Measurements from ENCODE around the gene PAGR1. TPM values are rescaled to one million over a fixed set of nuclear protein-coding genes. Genes with fewer than 3 reads are reported as not detected.

PAGR1 gene
- total and polyA plus RNA-seq, 10 of the 15 experiments (the other 5 are each of a cell fraction or from before 2014, with no cell fraction given), result 1.1 to 57.7 (median 23.4) TPM

DNA sequence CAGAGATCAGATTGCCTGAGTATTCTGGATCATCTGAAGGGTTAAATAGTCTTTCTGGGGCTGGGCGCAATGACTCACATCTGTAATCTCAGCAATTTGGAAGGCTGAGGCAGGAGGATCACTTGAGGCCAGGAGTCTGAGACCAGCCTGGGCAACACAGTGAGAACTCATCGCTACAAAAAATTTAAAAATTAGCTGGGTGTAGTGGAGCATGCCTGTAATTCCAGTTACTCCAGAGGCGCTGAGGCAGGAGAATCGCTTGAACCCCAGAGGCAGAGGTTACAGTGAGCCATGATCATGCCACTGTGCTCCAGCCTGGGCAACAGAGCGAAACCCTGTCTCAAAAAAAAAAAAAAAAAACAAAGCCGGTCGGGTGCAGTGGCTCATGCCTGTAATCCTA, 20.0 kb downstream of the PAGR1 start:
- ChIA-PET CTCF (interaction anchor here (0.7 to 0.9 kb wide), 2 partner anchors 13 to 16 kb away, joined by 4 read pairs; no protein-coding TSS in a partner anchor), POLR2A (interaction anchor here (0.7 kb wide), 2 partner anchors 144 to 185 kb away, joined by 3 to 4 read pairs; no protein-coding TSS in a partner anchor), SMC1A (ENCODE audit: uncharacterized antibody, unreplicated experiment) (no interaction called here), RAD21 (ENCODE audit: unreplicated experiment) (no interaction called here)
- no peaks in the 10 kb centered on the region for H3K27me3 ChIP-seq (replicated peaks in 1 of 2; ENCODE audit: control insufficient read depth in 2 of 2, insufficient read depth in 2 of 2, low read length in 1 of 2)
- WGBS (ENCODE audit: insufficient coverage, insufficient replicate concordance, low lambda C conversion rate, missing lambda C conversion rate), result 99% methylated on average over 6 of the region's 7 CpGs
- no peaks in the 10 kb centered on the region for H3K4me1 ChIP-seq (ENCODE audit: control insufficient read depth, insufficient read depth, low read length)
- no peak overlapping the region for H3K4me2 ChIP-seq (ENCODE audit: control insufficient read depth, insufficient read depth)
- intact Hi-C loops (cut with micrococcal nuclease; ENCODE audit: unreplicated experiment) (no loop called here), in situ Hi-C loops (cut with MboI) (no loop called here)
- H2AFZ ChIP-seq (ENCODE audit: control insufficient read depth, low read depth, low read length), result no peak overlapping the region
- peaks cover 13 to 15% of the 10 kb centered on the region in 2 experiments; a peak in 3 of 4 replicates for H3K36me3 ChIP-seq (ENCODE audit: control insufficient read depth in 2 of 2, insufficient read depth in 2 of 2, low read length in 1 of 2)
- TF ChIP-seq IKZF1 (conservative IDR thresholded peaks at IDR 0.05), result no peak
- H4K20me1 ChIP-seq (ENCODE audit: control insufficient read depth, insufficient read depth), result no peaks in the 10 kb centered on the region
- H3K79me2 ChIP-seq (ENCODE audit: control insufficient read depth, insufficient read depth, low read length), result no peaks in the 10 kb centered on the region
- H3K27ac ChIP-seq (ENCODE audit: control insufficient read depth, insufficient read depth), result no peak overlapping the region
- no peaks in the 10 kb centered on the region for H3K9me3 ChIP-seq (replicated peaks; ENCODE audit: control insufficient read depth, insufficient read depth, low read length)
- FAIRE-seq, result no peak
- no peak overlapping the region for H3K4me3 ChIP-seq
- no TSS peak for BruUV-seq (replicated peaks)
- no peak for DNase-seq (ENCODE audit: low read depth, low spot score)
- H3K9ac ChIP-seq (ENCODE audit: control insufficient read depth, insufficient read depth, low read length), result no peak overlapping the region
- no peak for ATAC-seq

DNA sequence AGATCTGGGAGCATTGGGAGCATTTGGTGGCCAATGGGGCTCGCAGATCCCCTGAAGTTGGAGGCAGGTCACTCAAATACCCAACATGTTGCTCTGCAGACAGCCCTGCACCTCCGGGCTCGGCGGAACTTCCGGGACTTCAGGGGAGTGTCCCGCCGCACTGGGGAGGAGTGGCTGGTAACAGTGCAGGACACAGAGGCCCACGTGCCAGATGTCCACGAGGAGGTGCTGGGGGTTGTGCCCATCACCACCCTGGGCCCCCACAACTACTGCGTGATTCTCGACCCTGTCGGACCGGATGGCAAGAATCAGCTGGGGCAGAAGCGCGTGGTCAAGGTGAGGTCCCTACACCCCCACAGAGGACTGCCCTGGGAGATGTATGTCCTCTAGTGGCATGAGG, 20.7 kb downstream of the PAGR1 start:
- Histone ChIP-seq H3K27ac (ENCODE audit: control insufficient read depth, insufficient read depth) (no peak overlapping the region), H3K9ac (ENCODE audit: control insufficient read depth, insufficient read depth, low read length) (no peak overlapping the region), H3K79me2 (ENCODE audit: control insufficient read depth, insufficient read depth, low read length) (no peaks in the 10 kb centered on the region), H3K36me3 (ENCODE audit: control insufficient read depth in 2 of 2, insufficient read depth in 2 of 2, low read length in 1 of 2) (peaks cover 13 to 15% of the 10 kb centered on the region in 2 experiments; a peak in 3 of 4 replicates), H3K4me2 (ENCODE audit: control insufficient read depth, insufficient read depth) (no peak overlapping the region), H3K9me3 (replicated peaks; ENCODE audit: control insufficient read depth, insufficient read depth, low read length) (no peaks in the 10 kb centered on the region), H2AFZ (ENCODE audit: control insufficient read depth, low read depth, low read length) (no peak overlapping the region), H3K27me3 (replicated peaks in 1 of 2; ENCODE audit: control insufficient read depth in 2 of 2, insufficient read depth in 2 of 2, low read length in 1 of 2) (no peaks in the 10 kb centered on the region), H4K20me1 (ENCODE audit: control insufficient read depth, insufficient read depth) (no peaks in the 10 kb centered on the region), H3K4me1 (ENCODE audit: control insufficient read depth, insufficient read depth, low read length) (no peaks in the 10 kb centered on the region), H3K4me3 (no peak overlapping the region)
- WGBS (ENCODE audit: insufficient coverage, insufficient replicate concordance, low lambda C conversion rate, missing lambda C conversion rate), result 98% methylated on average over 15 of the region's 15 CpGs
- intact Hi-C loops (cut with micrococcal nuclease; ENCODE audit: unreplicated experiment), result no loop called here
- BruUV-seq (replicated peaks), result no TSS peak
- ChIA-PET POLR2A (interaction anchor here (0.7 kb wide), 2 partner anchors 145 to 184 kb away, joined by 3 to 4 read pairs; no protein-coding TSS in a partner anchor), SMC1A (ENCODE audit: uncharacterized antibody, unreplicated experiment) (interaction anchor here (1.1 kb wide), 1 partner anchor 32 kb away, joined by 3 read pairs; no protein-coding TSS in a partner anchor), CTCF (interaction anchor here (0.9 kb wide), 1 partner anchor 12 kb away, joined by 4 read pairs; no protein-coding TSS in a partner anchor), RAD21 (ENCODE audit: unreplicated experiment) (no interaction called here)
- no peak for FAIRE-seq
- TF ChIP-seq POLR2AphosphoS5 (IDR thresholded peaks at IDR 0.05; ENCODE audit: low read length) (no peak), POLR2A (IDR thresholded peaks at IDR 0.05; ENCODE audit: low read depth, low read length) (0 out of 2 replicates have a peak, but pooled peaks have one; percentile 20)
- no peak for ATAC-seq
- no peak for DNase-seq (ENCODE audit: low read depth, low spot score)
- in situ Hi-C loops (cut with MboI), result no loop called here
